ENCODE results near the gene SARM1.
"Not testable (repeated sequence)": the region's sequence is repeated elsewhere in the genome, so short reads cannot be mapped to it uniquely, and the experiment has no call there.

Gene SARM1

GRCh38 chr17:28433721-28434120 is 62.2 kb downstream of the SARM1 start:
- DNase-seq, result no peak

- DNase-seq, result not testable (repeated sequence)
These were observed 62.8 kb downstream of the SARM1 start for GRCh38 chr17:28434326-28434725.

GRCh38 chr17:28443901-28444638 is 72.6 kb downstream of the SARM1 start:
- DNase-seq, result no peak

DNA sequence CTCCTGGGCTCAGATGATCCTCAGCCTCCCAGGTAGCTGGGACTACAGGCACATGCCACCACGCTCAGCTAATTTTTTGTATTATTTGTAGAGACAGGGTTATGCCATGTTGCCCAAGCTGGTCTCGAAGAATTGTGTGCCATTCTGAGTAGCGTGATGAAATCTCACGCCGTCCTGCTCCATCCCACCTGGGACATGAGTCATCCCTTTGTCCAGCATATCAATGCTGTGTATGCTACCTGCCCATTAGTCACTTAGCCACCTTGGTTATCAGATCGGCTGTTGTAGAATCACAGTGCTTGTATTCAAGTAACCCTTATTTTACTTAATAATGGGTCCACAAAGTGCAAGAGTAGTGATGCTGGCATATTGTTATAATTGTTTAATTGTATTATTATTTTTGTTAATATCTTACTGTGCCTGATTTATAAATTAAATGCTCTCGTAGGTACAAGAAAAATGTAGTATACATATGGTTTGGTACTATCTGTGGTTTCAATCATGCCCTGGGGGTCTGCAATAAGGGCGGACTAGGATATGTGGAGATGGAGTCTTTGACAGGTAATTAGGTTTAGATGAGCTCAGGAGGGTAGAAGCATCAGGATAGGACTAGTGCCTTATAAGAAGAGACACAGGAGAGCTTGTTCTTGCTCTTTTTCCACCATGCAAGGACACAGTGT is 75.4 kb downstream of the SARM1 start:
- no peak for DNase-seq

DNA sequence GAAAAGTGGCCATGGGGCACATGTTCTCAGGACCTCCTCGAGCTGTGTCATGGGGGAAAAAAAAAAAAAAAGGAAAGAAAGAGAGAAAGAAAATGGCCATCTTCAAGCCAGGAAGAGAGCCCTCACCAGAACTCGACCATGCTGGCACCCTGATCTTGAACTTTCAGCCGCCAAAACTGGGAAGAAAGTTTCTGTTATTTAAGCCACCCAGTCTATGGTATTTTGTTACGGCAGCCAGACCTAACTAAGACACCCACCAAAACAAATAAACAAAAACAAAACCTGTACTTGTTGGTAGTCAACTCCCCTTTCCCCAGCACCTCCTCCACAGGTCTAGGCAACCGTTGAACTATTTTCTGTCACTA is 75.9 kb downstream of the SARM1 start:
- DNase-seq, result no peak

GRCh38 chr17:28449859-28450258 is 78.4 kb downstream of the SARM1 start:
- no peak for DNase-seq

Data from fibroblast of skin of scalp (primary cell).